ENCODE measurements around the gene PLAAT2. TPM values are rescaled to one million over a fixed set of nuclear protein-coding genes. Genes with fewer than 3 reads are reported as not detected.

The PLAAT2 gene
- total RNA-seq, 6 experiments from 2014 or later: 0.42 to 2.2 (median 1.1) TPM; not detected in 3

DNA sequence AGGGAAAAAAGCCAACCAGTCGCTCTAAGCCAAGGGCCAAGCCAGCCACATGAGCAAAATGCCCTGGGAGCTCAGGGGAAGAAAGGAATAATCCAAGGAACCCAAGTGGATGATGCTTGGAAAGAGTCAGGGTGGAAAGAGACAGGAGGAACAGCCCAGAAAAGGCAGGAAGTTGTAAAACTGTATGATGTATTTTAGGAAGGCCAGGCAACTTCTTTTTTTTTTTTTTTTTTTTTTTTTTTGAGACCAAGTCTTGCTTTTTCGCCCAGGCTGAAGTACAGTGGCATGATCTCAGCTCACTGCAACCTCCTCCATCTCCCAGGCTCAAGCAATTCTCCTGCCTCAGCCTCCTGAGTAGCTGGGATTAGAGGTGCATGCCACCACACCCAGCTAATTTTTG, 55.7 kb downstream of the PLAAT2 start:
- ATAC-seq (no peak), DNase-seq (no peak)
- TF ChIP-seq CTCF (IDR thresholded peaks at IDR 0.05): no peak
- TF ChIP-seq POLR2A (IDR thresholded peaks at IDR 0.05): no peak
- Histone ChIP-seq H3K36me3 (no peaks in the 10 kb centered on the region), H3K27me3 (no peaks in the 10 kb centered on the region), H3K9me3 (no peaks in the 10 kb centered on the region), H3K4me3 (no peak overlapping the region), H3K27ac (no peak overlapping the region), H3K4me1 (peaks cover 0 to 59% (median 13%) of the 10 kb centered on the region in 4 donors)
- intact Hi-C loops (cut with DNase I): no loop called here
- 69% methylated on average over 2 of the region's 2 CpGs for WGBS (ENCODE audit: insufficient coverage, low coverage, low lambda C conversion rate, missing lambda C conversion rate)

DNA sequence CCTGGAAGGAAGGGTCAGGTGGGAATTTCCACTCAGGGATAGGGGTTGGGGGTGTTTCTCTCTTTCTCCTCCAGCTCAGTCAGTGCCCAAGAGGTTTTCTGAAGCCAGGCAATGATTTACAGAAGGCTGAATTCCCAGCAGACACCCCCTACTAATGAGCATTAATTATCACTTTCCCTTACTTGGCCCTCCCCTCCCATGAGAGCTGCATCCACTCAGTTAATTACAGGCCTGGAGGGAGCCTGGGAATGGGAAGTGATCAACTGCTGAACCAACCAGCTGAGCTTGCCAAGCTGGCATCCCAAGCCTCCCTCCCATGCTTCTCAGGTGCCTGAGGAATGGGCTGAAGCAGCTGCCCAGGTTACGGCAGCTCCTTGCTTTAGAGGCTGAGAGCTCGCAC, 56.3 kb downstream of the PLAAT2 start:
- TF ChIP-seq CTCF (IDR thresholded peaks at IDR 0.05): no peak
- no peak for TF ChIP-seq POLR2A (IDR thresholded peaks at IDR 0.05)
- ATAC-seq (no peak), DNase-seq (no peak)
- Histone ChIP-seq H3K27me3 (no peaks in the 10 kb centered on the region), H3K27ac (no peak overlapping the region), H3K36me3 (no peaks in the 10 kb centered on the region), H3K4me1 (peaks cover 0 to 64% (median 13%) of the 10 kb centered on the region in 4 donors), H3K9me3 (no peaks in the 10 kb centered on the region), H3K4me3 (no peak overlapping the region)
- intact Hi-C loops (cut with DNase I): no loop called here
- 100% methylated on average over 1 of the region's 2 CpGs for WGBS (ENCODE audit: insufficient coverage, low coverage, low lambda C conversion rate, missing lambda C conversion rate)

GRCh38 chr11:63505857-63506528, 57.2 kb downstream of the PLAAT2 start, which contains the start of gene LGALS12:
LGALS12 (plus strand) TSS chr11:63506084; CDS start chr11:63506459, 375 bp downstream.
- Histone ChIP-seq H3K36me3 (no peaks in the 10 kb centered on the region), H3K27me3 (no peaks in the 10 kb centered on the region), H3K4me3 (no peak within 1 kb of the TSS), H3K4me1 (peaks cover 0 to 57% (median 12%) of the 10 kb centered on the region in 4 donors), H3K27ac (no peak within 1 kb of the TSS), H3K9me3 (no peaks in the 10 kb centered on the region)
- ATAC-seq: no peak
- no peak for TF ChIP-seq POLR2A (IDR thresholded peaks at IDR 0.05)
- no peak for TF ChIP-seq CTCF (IDR thresholded peaks at IDR 0.05)
- 61% methylated on average over 4 of the region's 15 CpGs for WGBS (ENCODE audit: insufficient coverage, low coverage, low lambda C conversion rate, missing lambda C conversion rate)
- intact Hi-C loops (cut with DNase I): no loop called here
- DNase-seq: peak in 2 of 3 donors; percentile 38 to 42

DNA sequence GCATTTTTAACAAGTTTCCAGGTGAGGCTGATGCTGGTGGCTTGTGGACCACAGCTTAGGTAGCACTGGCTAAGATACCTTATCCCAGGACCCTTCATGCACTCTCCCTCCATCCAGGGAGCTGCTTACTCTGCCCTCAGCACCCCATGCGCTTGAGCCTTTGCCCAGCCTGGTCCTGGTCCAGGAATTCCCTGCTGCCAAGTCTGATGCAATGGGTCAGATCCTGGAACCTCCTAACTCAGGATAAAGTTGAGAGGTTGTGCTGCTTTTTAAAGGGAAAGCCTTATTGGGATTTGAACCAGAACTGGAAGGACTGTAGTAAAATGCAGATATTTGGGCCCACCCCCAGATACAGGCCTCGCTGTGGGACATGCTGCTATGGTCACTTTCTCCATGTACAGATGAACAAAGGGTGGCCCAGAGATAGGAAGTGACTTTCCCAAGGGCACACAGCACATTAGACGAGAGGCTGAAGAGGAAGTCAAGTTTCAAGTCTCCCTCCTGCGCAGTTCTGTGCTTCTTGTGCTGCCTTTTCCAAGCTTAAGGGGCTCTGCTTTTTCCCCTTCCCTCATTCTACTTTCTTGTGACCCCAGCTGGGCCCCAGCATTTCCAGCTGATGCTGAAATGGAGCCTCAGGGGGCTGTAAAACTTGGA, 58.1 kb downstream of the PLAAT2 start:
- H3K27ac ChIP-seq: no peak overlapping the region

More for the DNA sequence above, 58.1 kb downstream of the PLAAT2 start:
- peaks cover 0 to 48% (median 8%) of the 10 kb centered on the region in 4 donors for H3K4me1 ChIP-seq
- DNase-seq (peak; percentile 71 to 89 (median 85)), ATAC-seq (peak; percentile 81 to 87 (median 83))
- no peaks in the 10 kb centered on the region for H3K27me3 ChIP-seq
- no peak for TF ChIP-seq POLR2A (IDR thresholded peaks at IDR 0.05)
- no peak for TF ChIP-seq CTCF (IDR thresholded peaks at IDR 0.05)
- 39% methylated on average over 3 of the region's 4 CpGs for WGBS (ENCODE audit: insufficient coverage, low coverage, low lambda C conversion rate, missing lambda C conversion rate)
- H3K4me3 ChIP-seq: no peak overlapping the region
- H3K9me3 ChIP-seq: no peaks in the 10 kb centered on the region
- H3K36me3 ChIP-seq: no peaks in the 10 kb centered on the region
- intact Hi-C loops (cut with DNase I): no loop called here

Data from right lobe of liver (tissue), 6 donors.